HG02885 (cell line): Measurements from ENCODE around the gene BOD1.
"Not testable (repeated sequence)": the region's sequence is repeated elsewhere in the genome, so short reads cannot be mapped to it uniquely, and the experiment has no call there.

Experiments
- ATAC-seq: cut with Tn5 transposase; IDR thresholded peaks from one replicate; pipeline ENCODE4 v1.9.1; 2021; ENCODE audit warnings: mild to moderate bottlenecking; ENCODE audit not compliant: unreplicated experiment, poor library complexity

BOD1 gene

DNA sequence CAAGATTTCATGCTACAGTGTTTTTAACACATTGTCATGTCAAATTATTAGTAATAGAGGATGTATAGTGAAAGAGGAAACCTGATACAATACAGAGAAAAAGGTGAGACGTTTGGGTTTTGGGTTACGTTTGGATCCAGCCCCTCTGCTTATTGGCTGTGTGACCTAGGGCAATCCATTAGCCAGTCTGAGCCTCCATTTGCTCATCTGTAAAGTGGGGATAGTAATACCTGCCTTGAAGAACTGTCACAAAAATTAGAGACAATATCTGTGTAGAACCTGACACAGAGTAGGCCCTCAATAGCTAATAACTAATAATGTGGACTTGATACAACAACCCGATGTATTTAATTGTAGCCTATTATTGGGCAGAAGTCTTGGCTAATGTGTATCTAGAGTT, 4.3 kb upstream of the BOD1 start:
- ATAC-seq = no peak

DNA sequence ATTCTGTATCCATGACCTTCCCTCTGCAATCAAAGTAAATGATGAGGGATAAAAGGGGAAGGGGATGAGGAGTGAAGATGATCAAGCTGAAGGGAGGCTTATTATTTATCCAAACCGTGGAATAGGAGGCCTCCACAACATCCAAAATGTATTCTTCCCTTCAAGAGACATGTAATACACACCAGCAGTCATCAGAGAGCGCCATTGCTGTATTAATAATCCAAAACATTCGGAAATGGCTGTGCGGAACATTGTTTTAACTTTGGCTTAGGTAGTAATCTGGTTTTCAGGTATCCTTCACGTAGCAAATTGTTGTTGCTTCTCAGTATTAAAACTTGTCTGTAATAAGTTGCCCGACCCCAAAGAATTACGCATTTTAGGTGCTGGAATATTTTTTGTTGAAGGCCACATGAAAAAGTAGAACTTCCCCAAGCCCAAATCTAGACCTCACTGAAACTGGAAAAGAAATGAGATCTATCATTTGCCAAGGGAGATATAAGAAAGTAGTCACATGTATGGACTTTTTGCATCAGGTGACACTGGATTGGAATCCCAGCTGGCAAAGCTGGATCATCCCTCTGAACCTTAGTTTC, 2.6 kb upstream of the BOD1 start:
- no peak for ATAC-seq

DNA sequence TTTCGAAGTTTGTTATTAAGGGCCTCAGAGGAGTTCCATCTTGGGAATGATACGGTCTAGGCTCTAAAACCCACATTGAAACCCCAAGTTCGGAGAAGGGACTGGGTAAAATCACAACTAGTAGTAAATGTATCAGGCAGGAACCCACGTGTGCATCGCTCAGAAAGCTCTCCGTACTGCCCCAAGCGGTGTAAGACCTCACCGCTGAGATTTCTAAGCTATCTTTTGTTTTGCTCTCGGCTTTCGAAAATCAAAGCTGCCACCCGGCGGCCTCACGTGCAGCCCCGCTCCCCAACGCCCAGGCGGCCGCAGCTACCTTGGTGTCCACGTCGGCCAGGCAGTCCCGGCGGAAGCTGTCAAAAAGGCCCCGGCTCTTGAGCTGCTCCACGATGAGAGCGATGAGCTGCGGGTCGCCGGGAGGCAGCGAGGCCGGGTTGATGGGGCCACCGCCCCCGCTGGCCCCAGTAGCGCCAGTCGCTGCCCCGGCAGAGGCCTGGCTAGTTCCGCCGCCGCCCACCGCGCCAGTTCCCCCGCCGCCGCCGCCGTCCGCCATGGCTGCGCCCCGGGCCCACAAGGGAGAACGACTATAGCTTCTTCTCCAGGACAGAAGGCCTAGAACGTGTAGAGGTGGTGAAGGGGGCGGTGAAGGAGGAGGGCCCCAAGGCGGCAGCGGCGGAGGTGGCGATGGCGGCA, 420 bp downstream of the BOD1 start:
- peak; percentile 61 for ATAC-seq

GRCh38 chr5:173614591-173614990, 1.9 kb downstream of the BOD1 start:
- ATAC-seq = no peak

GRCh38 chr5:173613433-173614159, 2.9 kb downstream of the BOD1 start:
- ATAC-seq = no peak

DNA sequence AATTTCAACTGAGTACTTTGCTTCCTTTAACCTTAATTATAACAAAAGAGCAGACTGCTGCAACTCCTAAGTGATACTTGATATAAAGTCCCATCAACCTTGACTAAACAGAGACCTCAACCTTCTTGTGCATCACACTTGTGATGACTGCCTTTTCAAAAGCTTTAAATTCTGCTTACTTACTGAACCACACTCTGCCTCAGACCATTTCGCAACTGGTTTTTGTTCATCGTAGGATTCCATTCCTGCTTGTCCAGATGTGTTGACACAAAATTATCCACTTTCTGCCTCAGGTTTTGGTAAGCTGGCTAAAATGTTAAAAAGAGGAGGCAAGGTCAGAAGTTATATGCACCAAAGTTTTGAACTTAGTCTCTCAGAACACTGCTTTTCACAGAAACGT, 3.5 kb downstream of the BOD1 start:
- no peak for ATAC-seq

DNA sequence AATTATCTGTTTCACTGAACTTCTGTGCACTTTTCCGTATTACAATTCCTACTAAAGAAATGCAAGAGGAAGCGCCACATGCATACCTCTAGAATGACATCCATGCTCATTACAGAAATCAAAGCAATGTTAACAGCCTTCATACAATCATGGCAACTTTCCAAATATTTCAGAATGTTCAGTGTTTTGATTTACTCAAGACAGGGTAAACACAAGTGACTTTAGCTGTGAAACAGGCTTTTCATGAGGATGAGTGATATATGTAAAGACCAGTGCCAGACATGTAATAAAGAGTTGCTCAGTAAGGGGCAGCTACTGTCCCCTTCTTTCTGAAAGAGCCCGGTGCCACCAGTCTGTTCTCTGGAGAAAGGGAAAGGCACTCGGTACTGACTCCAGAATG, 4.7 kb downstream of the BOD1 start:
- ATAC-seq = no peak

GRCh38 chr5:173604141-173604540, 12.3 kb downstream of the BOD1 start:
- no peak for ATAC-seq

GRCh38 chr5:173602423-173602822, 14.0 kb downstream of the BOD1 start:
- ATAC-seq = no peak

DNA sequence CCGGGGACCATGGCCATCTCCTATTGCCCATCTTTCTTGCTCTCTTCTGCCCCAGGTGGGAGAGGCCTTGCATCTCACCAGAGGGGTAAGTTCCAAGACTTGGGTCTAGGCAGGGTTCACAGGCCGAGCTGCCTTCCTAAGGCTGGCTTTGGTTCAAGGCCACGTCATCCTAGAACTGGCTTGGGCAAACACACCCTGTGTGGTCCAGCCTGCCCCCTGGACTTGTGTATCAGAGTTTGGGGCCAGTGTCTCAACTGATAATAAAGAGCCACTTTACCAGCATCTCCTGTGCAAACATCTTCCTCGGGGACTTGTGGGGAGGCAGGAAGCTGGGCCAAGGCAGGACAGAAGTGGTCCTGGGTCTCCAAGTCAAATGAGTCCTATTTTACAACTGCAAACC, 17.8 kb downstream of the BOD1 start:
- no peak for ATAC-seq

- ATAC-seq = no peak
Measured at GRCh38 chr5:173597304-173597703, 19.1 kb downstream of the BOD1 start.

GRCh38 chr5:173595841-173596240, 20.6 kb downstream of the BOD1 start:
- no peak for ATAC-seq

DNA sequence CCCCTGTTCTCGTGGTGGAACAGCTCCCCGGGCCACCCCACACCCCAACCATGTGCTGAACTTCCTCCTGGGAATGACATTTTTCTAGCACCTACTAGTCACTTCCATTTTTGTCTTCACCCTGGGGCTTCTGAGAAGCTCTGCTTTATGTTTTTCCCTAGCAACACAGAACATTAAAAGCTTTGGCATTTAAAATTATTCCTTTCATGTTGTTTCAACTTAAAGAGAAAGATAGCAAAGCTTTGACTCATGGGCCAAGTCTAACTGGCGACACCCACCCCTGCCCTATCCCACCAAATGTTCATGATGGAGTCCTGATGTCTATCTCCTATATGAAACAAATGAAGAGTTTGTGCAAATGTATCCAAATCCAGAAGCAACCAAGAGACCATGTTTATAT, 22.4 kb downstream of the BOD1 start:
- no peak for ATAC-seq

DNA sequence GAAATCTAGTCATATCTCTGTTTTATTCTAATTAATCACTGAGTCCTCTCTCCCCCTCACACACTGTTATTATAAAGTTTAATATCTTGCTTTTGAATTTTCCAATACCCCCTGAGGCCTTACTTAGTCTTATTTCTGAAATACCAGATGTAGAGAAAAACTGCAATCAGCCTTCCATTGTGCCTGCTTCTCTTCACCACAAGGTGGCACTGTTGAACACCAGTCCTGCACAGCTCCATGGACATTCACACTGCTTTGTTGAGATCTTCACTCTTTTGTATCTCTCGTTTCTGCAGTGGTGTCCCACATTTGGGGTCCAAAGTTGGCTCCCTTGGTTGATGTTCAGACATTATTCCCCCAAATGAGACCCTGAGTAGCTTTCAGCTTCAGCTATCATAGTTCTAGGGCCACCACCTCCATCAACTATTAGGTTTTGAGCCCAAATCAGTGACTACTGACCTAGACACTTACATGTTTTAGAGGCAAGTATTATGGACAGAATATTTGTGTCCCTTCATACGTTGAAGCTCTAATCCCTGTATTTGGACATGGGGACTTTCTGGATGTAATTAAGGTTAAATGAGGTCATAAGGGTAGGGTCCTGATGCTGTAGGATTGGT, 24.3 kb downstream of the BOD1 start:
- no peak for ATAC-seq

DNA sequence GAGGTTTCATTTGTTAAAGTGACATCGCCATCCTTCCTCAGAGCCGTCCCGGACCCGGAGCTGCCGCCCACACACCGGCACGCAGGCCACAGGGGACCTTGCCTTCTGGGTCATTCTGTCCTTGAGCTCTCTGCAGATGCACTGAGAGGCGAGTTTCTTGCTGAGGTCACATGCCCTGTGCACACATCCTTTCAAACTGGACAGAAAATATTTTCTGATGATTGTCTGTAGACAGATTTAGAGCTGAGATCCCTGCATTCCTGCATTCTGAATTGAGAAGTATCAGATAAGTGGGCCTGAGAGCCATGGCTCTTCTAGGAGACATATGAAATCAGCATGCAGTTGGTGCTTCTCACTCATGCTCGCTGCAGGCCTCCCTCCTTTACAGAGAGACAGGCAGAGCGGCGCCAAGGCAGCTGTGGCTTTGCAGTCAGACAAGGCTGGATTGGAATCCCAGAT, 25.4 kb downstream of the BOD1 start:
- ATAC-seq = no peak

- no peak for ATAC-seq
Measured at GRCh38 chr5:173590436-173591055, 25.9 kb downstream of the BOD1 start.

GRCh38 chr5:173586133-173586532, 30.3 kb downstream of the BOD1 start:
- not testable (repeated sequence) for ATAC-seq

DNA sequence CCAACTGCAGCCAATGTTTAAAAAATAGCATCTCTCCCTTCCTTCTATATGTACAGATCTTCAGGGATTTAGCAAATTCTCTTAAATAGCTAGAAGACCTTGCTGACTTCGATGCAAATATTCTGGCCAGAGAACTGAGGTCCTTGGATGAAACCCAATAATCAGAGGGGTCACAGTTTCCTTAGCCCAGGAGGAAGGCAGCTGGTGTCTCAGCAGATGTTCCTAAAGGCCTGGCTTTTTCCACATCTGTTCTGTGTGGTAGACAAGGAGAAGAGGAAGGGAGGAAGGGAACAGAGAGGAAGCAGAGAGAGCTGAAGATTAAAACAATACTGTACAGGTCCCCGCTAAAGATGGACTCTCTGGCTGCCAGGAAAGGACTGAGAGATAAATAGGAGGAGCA, 33.1 kb downstream of the BOD1 start:
- ATAC-seq = no peak

DNA sequence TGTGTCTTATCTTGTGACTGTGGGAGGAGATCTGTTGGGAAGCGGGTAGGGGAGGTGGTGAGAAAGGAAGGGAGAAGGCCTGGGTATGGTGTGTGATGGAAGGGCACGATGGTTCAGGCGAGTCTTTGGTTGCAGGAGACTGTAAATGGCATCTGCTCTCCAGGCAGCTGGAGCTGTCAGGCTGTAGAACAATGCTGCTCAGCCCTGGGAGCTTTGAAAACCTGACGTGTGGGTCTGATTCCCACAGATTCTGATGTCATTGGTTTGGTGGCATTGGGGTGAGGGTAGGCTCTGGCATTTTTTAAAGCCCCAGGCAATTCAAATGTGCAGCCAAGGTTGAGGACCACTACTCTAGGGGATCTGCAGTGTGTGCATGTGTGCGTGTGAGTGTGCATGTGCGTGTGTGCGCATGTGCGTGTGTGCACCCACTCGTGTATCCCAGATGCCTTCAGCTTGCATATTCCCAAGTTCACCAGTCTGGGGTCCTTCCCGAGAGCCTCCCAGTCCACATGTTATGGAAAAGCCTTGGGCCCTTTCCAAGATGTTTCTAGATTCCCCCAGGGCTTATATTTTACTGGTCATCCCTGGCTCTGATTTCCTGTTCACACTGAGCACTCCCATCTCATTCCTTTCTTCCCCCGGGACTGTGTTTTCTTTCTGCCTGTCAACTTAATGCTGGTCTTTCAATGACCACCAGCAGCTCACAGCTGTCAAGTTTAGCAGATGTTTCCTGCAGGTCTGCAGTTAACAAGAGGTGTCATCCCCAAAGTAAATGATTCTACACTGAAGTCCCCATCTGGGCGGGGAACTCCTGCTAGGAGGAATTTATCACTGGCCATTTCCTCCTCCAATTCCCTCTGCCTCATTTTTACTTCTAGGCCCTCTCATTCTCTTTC, 34.0 kb downstream of the BOD1 start:
- ATAC-seq = no peak
